Suppressor macrophage treated with lipopolysaccharide for 1 hour (primary cell): ENCODE results near the gene TPCN2.
"Not testable (repeated sequence)": the region's sequence is repeated elsewhere in the genome, so short reads cannot be mapped to it uniquely, and the experiment has no call there.

ENCODE experiments used
- DNase-seq, 3 donors: peaks; one replicate each; pipeline ENCODE4 v3.0.0-alpha.2; 2020 to 2022

Gene TPCN2

GRCh38 chr11:69131644-69132300, 83.0 kb downstream of the TPCN2 start:
- peak in 2 of 3 donors; percentile 29 to 35 for DNase-seq

GRCh38 chr11:69132301-69132670, 83.6 kb downstream of the TPCN2 start:
- no peak for DNase-seq

- DNase-seq = no peak
These were observed 84.5 kb downstream of the TPCN2 start for GRCh38 chr11:69133251-69133650.

- DNase-seq = peak in 2 of 3 donors; percentile 31 to 32
These were observed 85.5 kb downstream of the TPCN2 start for GRCh38 chr11:69134182-69134581.

GRCh38 chr11:69134957-69135356, 86.2 kb downstream of the TPCN2 start:
- DNase-seq = no peak

- DNase-seq = peak in 1 of 3 donors; percentile 23
These were observed 87.0 kb downstream of the TPCN2 start for GRCh38 chr11:69135420-69136363.

- no peak for DNase-seq
These were observed 87.7 kb downstream of the TPCN2 start for GRCh38 chr11:69136471-69136870.

- no peak for DNase-seq
These were observed 88.6 kb downstream of the TPCN2 start for GRCh38 chr11:69137151-69137844.

- DNase-seq = no peak
These were observed 89.5 kb downstream of the TPCN2 start for GRCh38 chr11:69138265-69138664.

- not testable (repeated sequence) for DNase-seq
These were observed 91.4 kb downstream of the TPCN2 start for GRCh38 chr11:69140161-69140560.

GRCh38 chr11:69140635-69141034, 91.9 kb downstream of the TPCN2 start:
- DNase-seq = peak; percentile 31 to 56 (median 38)

GRCh38 chr11:69141742-69142141, 93.0 kb downstream of the TPCN2 start:
- DNase-seq = peak; percentile 77 to 89 (median 81)

GRCh38 chr11:69142895-69143294, 94.2 kb downstream of the TPCN2 start:
- peak; percentile 45 to 47 (median 46) for DNase-seq

GRCh38 chr11:69144316-69145049, 95.8 kb downstream of the TPCN2 start:
- no peak for DNase-seq

- DNase-seq = no peak
These were observed 96.3 kb downstream of the TPCN2 start for GRCh38 chr11:69145050-69145380.

GRCh38 chr11:69148377-69148762, 99.6 kb downstream of the TPCN2 start:
- no peak for DNase-seq

GRCh38 chr11:69148806-69149205, 100.1 kb downstream of the TPCN2 start:
- no peak for DNase-seq

GRCh38 chr11:69149338-69150045, 100.8 kb downstream of the TPCN2 start:
- DNase-seq = not testable (repeated sequence)

GRCh38 chr11:69150175-69150574, 101.4 kb downstream of the TPCN2 start:
- DNase-seq = no peak

GRCh38 chr11:69151836-69152235, 103.1 kb downstream of the TPCN2 start:
- no peak for DNase-seq

GRCh38 chr11:69152733-69153421, 104.1 kb downstream of the TPCN2 start:
- DNase-seq = no peak

- peak in 2 of 3 donors; percentile 17 to 31 for DNase-seq
These were observed 104.9 kb downstream of the TPCN2 start for GRCh38 chr11:69153661-69154060.
